GM23338 (cell line): ENCODE measurements around the gene ATF6. TPM values are rescaled to one million over a fixed set of nuclear protein-coding genes. Genes with fewer than 3 reads are reported as not detected.

Experiments used
- ATAC-seq: fragments of 200-7000 bp; cut with Tn5 transposase; 3 replicates; pipeline ENCODE4 v1.9.1; 2020
- DNase-seq: peaks from one replicate; pipeline ENCODE4 v3.0.0-alpha.2; 2015; ENCODE audit warnings: low spot score
- H2AFZ ChIP-seq: fragments of 200-600 bp; sonication (generic); 2 replicates; pipeline ENCODE4 v1.8.0; 2016; ENCODE audit warnings: antibody characterized with exemption, mild to moderate bottlenecking, moderate library complexity
- H3F3A ChIP-seq: fragments of 200-600 bp; sonication (generic); replicated peaks from 2 replicates; pipeline ENCODE4 v1.8.0; 2017; ENCODE audit warnings: antibody characterized with exemption, mixed run types, low read depth
- H3K27ac ChIP-seq: fragments of 200-600 bp; sonication (generic); 2 replicates; pipeline ENCODE4 v1.6.1; 2016; ENCODE audit warnings: low read depth
- H3K27me3 ChIP-seq: fragments of 200-600 bp; sonication (generic); 2 replicates; pipeline ENCODE4 v1.8.0; 2016; ENCODE audit warnings: mild to moderate bottlenecking, mixed run types, moderate library complexity; ENCODE audit not compliant: insufficient read depth
- H3K36me3 ChIP-seq: fragments of 200-600 bp; sonication (generic); 2 replicates; pipeline ENCODE4 v1.8.0; 2016; ENCODE audit warnings: mild to moderate bottlenecking; ENCODE audit not compliant: insufficient read depth
- H3K4me1 ChIP-seq: fragments of 200-600 bp; sonication (generic); 2 replicates; pipeline ENCODE4 v1.8.0; 2016; ENCODE audit warnings: mild to moderate bottlenecking, moderate library complexity; ENCODE audit not compliant: insufficient read depth
- H3K4me2 ChIP-seq: fragments of 200-600 bp; sonication (generic); 2 replicates; pipeline ENCODE4 v1.7.1; 2017; ENCODE audit warnings: mixed run types
- H3K4me3 ChIP-seq: fragments of 200-600 bp; sonication (generic); 2 replicates; pipeline ENCODE4 v1.6.1; 2016; ENCODE audit warnings: mixed run types
- H3K79me2 ChIP-seq: fragments of 200-600 bp; sonication (generic); replicated peaks from 2 replicates; pipeline ENCODE4 v1.8.0; 2017; ENCODE audit warnings: mild to moderate bottlenecking; ENCODE audit not compliant: insufficient read depth
- H3K9me2 ChIP-seq: fragments of 200-600 bp; sonication (generic); 2 replicates; pipeline ENCODE4 v1.8.0; 2017; ENCODE audit not compliant: insufficient read depth
- H4K20me1 ChIP-seq: fragments of 200-600 bp; sonication (generic); replicated peaks from 2 replicates; pipeline ENCODE4 v1.8.0; 2017; ENCODE audit warnings: mild to moderate bottlenecking; ENCODE audit not compliant: insufficient read depth
- H3K27ac Mint-ChIP-seq: 2 replicates; pipeline ENCODE4 v1.8.0; 2020; ENCODE audit warnings: inconsistent platforms, mild to moderate bottlenecking, moderate library complexity, mixed read lengths
- H3K27me3 Mint-ChIP-seq: 3 replicates; pipeline ENCODE4 v1.8.0; 2022; ENCODE audit warnings: low read depth, mild to moderate bottlenecking, moderate library complexity, mixed read lengths, inconsistent platforms; ENCODE audit not compliant: insufficient read depth, poor library complexity
- H3K36me3 Mint-ChIP-seq: 3 replicates; pipeline ENCODE4 v1.8.0; 2021; ENCODE audit warnings: low read depth, mild to moderate bottlenecking, inconsistent platforms, moderate library complexity, mixed read lengths
- H3K4me1 Mint-ChIP-seq: 3 replicates; pipeline ENCODE4 v1.8.0; 2020; ENCODE audit warnings: mild to moderate bottlenecking, inconsistent platforms, mixed read lengths
- H3K4me3 Mint-ChIP-seq: 3 replicates; pipeline ENCODE4 v1.8.0; 2021; ENCODE audit warnings: moderate library complexity, mild to moderate bottlenecking, inconsistent platforms, mixed read lengths
- H3K9me3 Mint-ChIP-seq: 3 replicates; pipeline ENCODE4 v1.8.0; 2020; ENCODE audit warnings: moderate library complexity, mild to moderate bottlenecking, inconsistent platforms, mixed read lengths
- CREB1 ChIP-seq: fragments of 250-450 bp; sonication (Bioruptor Pico); IDR thresholded peaks from 2 replicates; pipeline ENCODE4 v1.5.0; 2020; ENCODE audit warnings: low read depth, mild to moderate bottlenecking, moderate library complexity
- CTCF ChIP-seq, 2 experiments: fragments of 200-600 bp in 1 of 2; sonication (generic) in 1 of 2; conservative IDR thresholded peaks; 2 replicates each; pipeline versions ENCODE4 v1.5.1 to v1.6.1; 2016 to 2017; ENCODE audit warnings: antibody characterized with exemption in 2 of 2, low read depth in 2 of 2, mild to moderate bottlenecking in 2 of 2, moderate library complexity in 1 of 2
- EZH2 ChIP-seq: fragments of 200-600 bp; sonication (generic); IDR thresholded peaks from one replicate; pipeline ENCODE4 v1.8.0; 2017; ENCODE audit warnings: antibody characterized with exemption, mild to moderate bottlenecking, low read depth; ENCODE audit not compliant: unreplicated experiment
- JUNB ChIP-seq: IDR thresholded peaks from one replicate; pipeline ENCODE4 v1.6.1; 2016; ENCODE audit warnings: antibody characterized with exemption; ENCODE audit not compliant: unreplicated experiment
- NANOG ChIP-seq: IDR thresholded peaks from 2 replicates; pipeline ENCODE4 v1.6.1; 2016; ENCODE audit warnings: antibody characterized with exemption, borderline replicate concordance
- REST ChIP-seq: IDR thresholded peaks from one replicate; pipeline ENCODE4 v1.6.1; 2018; ENCODE audit warnings: antibody characterized with exemption; ENCODE audit not compliant: unreplicated experiment
- ZNF331 ChIP-seq: fragments of 250-450 bp; sonication (Bioruptor Pico); IDR thresholded peaks from 2 replicates; pipeline ENCODE4 v1.5.0; 2020; ENCODE audit warnings: low read depth, mild to moderate bottlenecking, moderate library complexity
- polyA plus RNA-seq: library from polyadenylated mRNA; unstranded; fragments of >200 nt; fragmentation: Nextera tagmentation; extraction: Ambion mirVana; gene quantifications from 2 replicates; pipeline ENCODE4 v1.2.1, GENCODE V29; 2016
- total RNA-seq: library from RNA; depleted of rRNA; stranded (reverse); fragments of >200 nt; shearing (Covaris generic); gene quantifications from 2 replicates; pipeline ENCODE4 v1.2.3, GENCODE V29; 2014

The ATF6 gene
- total and polyA plus RNA-seq, 2 experiments from 2014 or later = 5.0 to 13.5 TPM

- Histone ChIP-seq H4K20me1 (no peaks in the 10 kb centered on the region), H3K79me2 (no peaks in the 10 kb centered on the region)
These were observed 184.3 kb downstream of the ATF6 start for GRCh38 chr1:161950377-161950776.

GRCh38 chr1:161951646-161952045, 185.5 kb downstream of the ATF6 start:
- H3K27me3 ChIP-seq = no peaks in the 10 kb centered on the region
- DNase-seq (no peak), ATAC-seq (no peak)
- no peaks in the 10 kb centered on the region for H3K9me3 Mint-ChIP-seq
- no peaks in the 10 kb centered on the region for H3K27me3 Mint-ChIP-seq
- H3K27ac Mint-ChIP-seq = no peak overlapping the region
- H3K27ac ChIP-seq = no peak overlapping the region
- H3K36me3 ChIP-seq = no peaks in the 10 kb centered on the region
- no peak overlapping the region for H2AFZ ChIP-seq
- peaks cover 6% of the 10 kb centered on the region; the same call in 1 of the 2 replicates for H3K4me1 ChIP-seq
- H3F3A ChIP-seq = no peaks in the 10 kb centered on the region
- H3K4me3 ChIP-seq = no peak overlapping the region
- H3K4me2 ChIP-seq = no peak overlapping the region
- peaks cover 14% of the 10 kb centered on the region for H3K4me1 Mint-ChIP-seq
- H3K4me3 Mint-ChIP-seq = no peak overlapping the region
- H3K36me3 Mint-ChIP-seq = no peaks in the 10 kb centered on the region
- no peaks in the 10 kb centered on the region for H3K79me2 ChIP-seq
- H4K20me1 ChIP-seq = no peaks in the 10 kb centered on the region
- H3K9me2 ChIP-seq = 0 out of 2 replicates have a peak, but pooled peaks cover 3% of the 10 kb centered on the region
- TF ChIP-seq NANOG (no peak), JUNB (no peak), CREB1 (no peak), REST (no peak), EZH2 (no peak), ZNF331 (no peak)

More at GRCh38 chr1:161950377-161950776, 184.3 kb downstream of the ATF6 start:
- no peaks in the 10 kb centered on the region for H3K9me2 ChIP-seq
- no peak overlapping the region for H2AFZ ChIP-seq
- Mint-ChIP-seq H3K27me3 (no peaks in the 10 kb centered on the region), H3K9me3 (no peaks in the 10 kb centered on the region), H3K4me3 (no peak overlapping the region), H3K36me3 (no peaks in the 10 kb centered on the region), H3K27ac (no peak overlapping the region), H3K4me1 (peaks cover 18% of the 10 kb centered on the region)
- ATAC-seq = no peak
- H3K27me3 ChIP-seq = no peaks in the 10 kb centered on the region
- no peak overlapping the region for H3K4me2 ChIP-seq
- H3K4me3 ChIP-seq = no peak overlapping the region
- TF ChIP-seq CTCF (conservative IDR thresholded peaks at IDR 0.05; ENCODE audit: low read depth in 2 of 2) = no peak
- no peak for TF ChIP-seq NANOG
- no peaks in the 10 kb centered on the region for H3K36me3 ChIP-seq
- H3F3A ChIP-seq = no peaks in the 10 kb centered on the region
- peaks cover 6% of the 10 kb centered on the region; the same call in 1 of the 2 replicates for H3K4me1 ChIP-seq
- no peak overlapping the region for H3K27ac ChIP-seq
- no peak for DNase-seq
